Duodenal mucosa (tissue), 2 donors: Measurements from ENCODE around the gene FNIP1.
"Not testable (repeated sequence)": the region's sequence is repeated elsewhere in the genome, so short reads cannot be mapped to it uniquely, and the experiment has no call there.

Experiments used
- H3K27ac ChIP-seq: one replicate; pipeline ENCODE4 v1.7.0; 2013; ENCODE audit warnings: low read depth, low read length
- H3K27me3 ChIP-seq, 2 donors: one replicate each; pipeline ENCODE4 v1.7.0; 2013; ENCODE audit warnings: low read length in 2 of 2, control low read depth in 1 of 2; ENCODE audit not compliant: insufficient read depth in 2 of 2, control insufficient read depth in 1 of 2
- H3K36me3 ChIP-seq, 2 donors: one replicate each; pipeline ENCODE4 v1.7.0; 2013; ENCODE audit warnings: low read length in 2 of 2, control low read depth in 1 of 2; ENCODE audit not compliant: insufficient read depth in 2 of 2, control insufficient read depth in 1 of 2
- H3K4me1 ChIP-seq, 2 donors: one replicate each; pipeline ENCODE4 v1.7.0; 2013; ENCODE audit warnings: low read length in 2 of 2, control low read depth in 1 of 2; ENCODE audit not compliant: insufficient read depth in 2 of 2, control insufficient read depth in 1 of 2
- H3K4me3 ChIP-seq, 2 donors: one replicate each; pipeline ENCODE4 v1.7.0; 2013; ENCODE audit warnings: low read length in 2 of 2, low read depth in 1 of 2
- H3K9ac ChIP-seq, 2 donors: one replicate each; pipeline ENCODE4 v1.7.0; 2013; ENCODE audit warnings: low read length in 2 of 2, low read depth in 1 of 2
- H3K9me3 ChIP-seq, 2 donors: one replicate each; pipeline ENCODE4 v1.7.0; 2013; ENCODE audit warnings: low read length in 2 of 2, control low read depth in 1 of 2; ENCODE audit not compliant: control insufficient read depth in 1 of 2

The FNIP1 gene

GRCh38 chr5:131678273-131678672, 118.5 kb downstream of the FNIP1 start:
- not testable (repeated sequence) for H3K4me3 ChIP-seq, H3K27ac ChIP-seq, H3K27me3 ChIP-seq, H3K9ac ChIP-seq, H3K4me1 ChIP-seq, H3K9me3 ChIP-seq
- H3K36me3 ChIP-seq = peaks cover 22 to 41% of the 10 kb centered on the region in 2 donors

DNA sequence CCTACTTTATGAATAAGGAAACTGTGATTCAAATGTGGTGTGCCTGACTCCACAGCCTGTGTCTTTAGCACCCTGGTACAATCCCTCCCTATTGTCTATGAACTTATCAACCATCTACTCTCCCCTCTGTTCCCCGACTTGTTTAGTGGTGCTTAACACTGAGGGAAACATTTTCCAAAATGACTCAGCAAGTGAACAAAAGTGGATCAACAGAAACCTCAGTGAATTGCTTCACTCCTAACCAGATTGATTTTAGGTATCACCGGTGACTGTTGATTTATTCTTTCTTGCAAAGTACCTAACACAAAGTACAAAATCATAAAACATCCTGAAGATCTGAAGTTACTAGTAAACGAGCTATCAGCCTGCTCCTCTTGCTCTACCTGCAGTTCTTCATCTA, 119.7 kb downstream of the FNIP1 start:
- Histone ChIP-seq H3K27me3 (no peaks in the 10 kb centered on the region), H3K27ac (no peak overlapping the region), H3K4me3 (no peak overlapping the region), H3K36me3 (peaks cover 26 to 52% of the 10 kb centered on the region in 2 donors), H3K9me3 (no peaks in the 10 kb centered on the region), H3K4me1 (no peaks in the 10 kb centered on the region), H3K9ac (no peak overlapping the region)

DNA sequence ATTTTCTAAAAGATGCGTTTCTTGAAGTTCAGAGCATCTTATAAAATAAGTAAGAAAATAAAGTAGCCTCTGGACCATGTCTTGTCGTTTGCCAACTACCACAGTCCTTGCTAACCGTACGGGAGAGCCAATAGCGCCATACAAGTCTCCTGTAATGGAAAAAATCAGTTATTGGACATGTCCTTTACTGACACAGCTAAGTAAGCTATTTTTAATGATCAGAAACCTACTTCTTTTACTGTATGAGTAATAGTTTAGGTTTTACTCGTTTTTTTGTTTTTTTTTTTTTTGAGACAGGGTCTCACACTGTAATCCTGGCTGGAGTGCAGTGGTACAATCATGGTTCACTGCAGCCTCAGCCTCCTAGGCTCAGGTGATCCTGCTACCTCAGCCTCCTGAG, 124.0 kb downstream of the FNIP1 start:
- Histone ChIP-seq H3K36me3 (peaks cover 28 to 52% of the 10 kb centered on the region in 2 donors), H3K27ac (no peak overlapping the region), H3K9ac (no peak overlapping the region), H3K4me1 (peaks cover 0 to 3% of the 10 kb centered on the region in 2 donors), H3K9me3 (no peaks in the 10 kb centered on the region), H3K4me3 (no peak overlapping the region), H3K27me3 (no peaks in the 10 kb centered on the region)

DNA sequence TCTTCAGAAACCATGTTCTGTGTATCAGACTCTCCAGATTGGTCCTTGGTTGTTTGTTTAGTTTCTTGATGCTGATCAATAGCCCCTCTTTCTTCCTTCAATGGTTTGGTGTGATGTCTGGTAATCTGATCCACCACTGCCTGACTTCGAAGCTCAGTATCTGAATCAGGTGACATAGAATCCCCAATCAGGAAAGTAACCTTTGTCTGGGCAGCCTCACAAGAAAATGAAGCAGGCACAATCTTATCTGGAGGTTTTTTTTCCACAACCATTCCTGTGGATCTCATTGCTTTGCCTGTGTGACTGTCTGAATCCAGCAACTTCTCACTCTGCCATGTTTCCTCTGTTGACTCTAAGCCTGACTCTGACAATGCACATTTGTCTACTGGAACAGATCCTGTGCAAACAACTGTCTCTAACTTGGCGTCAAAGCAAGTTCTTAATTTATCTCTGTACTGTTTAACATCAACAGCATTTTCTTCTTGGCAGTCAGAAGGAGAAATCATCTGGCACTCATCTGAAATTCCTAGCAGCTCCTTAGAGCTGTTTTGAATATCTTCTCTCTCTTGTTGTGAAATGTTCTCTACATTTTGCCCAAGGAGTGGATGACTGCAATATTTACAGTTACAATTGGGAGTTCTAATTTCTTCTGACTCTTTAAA, 124.7 kb downstream of the FNIP1 start:
- peaks cover 0 to 3% of the 10 kb centered on the region in 2 donors for H3K4me1 ChIP-seq
- peak overlapping the region; percentile 27 for H3K27ac ChIP-seq
- H3K9ac ChIP-seq = no peak overlapping the region
- H3K9me3 ChIP-seq = no peaks in the 10 kb centered on the region
- no peak overlapping the region for H3K4me3 ChIP-seq
- H3K27me3 ChIP-seq = no peaks in the 10 kb centered on the region
- H3K36me3 ChIP-seq = peaks cover 21 to 45% of the 10 kb centered on the region in 2 donors

DNA sequence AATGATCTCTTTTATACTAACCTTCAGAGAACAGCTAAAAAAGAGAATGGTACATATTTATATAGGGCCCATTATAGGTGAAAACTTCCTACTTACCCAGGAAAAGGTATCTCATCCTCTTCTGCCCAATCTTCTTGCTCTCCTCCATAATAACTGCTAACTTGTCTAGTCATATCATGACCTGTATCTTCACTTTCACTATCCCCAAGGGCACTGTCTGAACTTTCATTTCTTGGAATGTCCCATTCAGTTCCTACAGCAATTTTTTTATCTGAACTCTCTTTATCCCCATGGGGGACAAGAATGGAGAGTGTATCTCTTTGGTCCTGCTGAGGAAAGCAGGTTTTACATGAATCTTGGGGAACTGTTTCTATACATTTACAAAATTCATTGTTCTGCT, 125.4 kb downstream of the FNIP1 start:
- Histone ChIP-seq H3K27me3 (no peaks in the 10 kb centered on the region), H3K9me3 (no peaks in the 10 kb centered on the region), H3K27ac (no peak overlapping the region), H3K36me3 (peaks cover 15 to 38% of the 10 kb centered on the region in 2 donors), H3K4me3 (no peak overlapping the region), H3K9ac (no peak overlapping the region), H3K4me1 (peaks cover 0 to 3% of the 10 kb centered on the region in 2 donors)

DNA sequence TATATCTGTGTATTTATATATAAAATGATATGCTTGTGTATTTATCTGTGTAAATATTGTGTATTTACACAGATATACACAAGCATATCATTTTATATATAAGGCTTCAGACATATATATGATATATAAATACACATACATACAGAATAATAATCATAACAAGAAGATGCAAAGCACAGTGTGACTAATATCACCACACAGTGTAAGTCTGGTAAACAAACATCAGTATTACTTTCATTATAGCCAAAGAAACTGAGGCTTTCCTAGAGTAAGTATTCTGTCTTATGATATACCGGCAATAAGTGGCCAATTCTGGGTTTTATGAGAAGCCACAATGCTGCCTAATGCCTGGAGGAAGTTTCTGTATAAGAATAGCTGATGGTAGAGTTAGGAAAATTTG, 131.9 kb downstream of the FNIP1 start:
- Histone ChIP-seq H3K9ac (no peak overlapping the region), H3K4me3 (no peak overlapping the region), H3K9me3 (peaks cover 0 to 16% of the 10 kb centered on the region in 2 donors), H3K4me1 (no peaks in the 10 kb centered on the region), H3K36me3 (peaks cover 7 to 27% of the 10 kb centered on the region in 2 donors), H3K27ac (no peak overlapping the region), H3K27me3 (no peaks in the 10 kb centered on the region)

DNA sequence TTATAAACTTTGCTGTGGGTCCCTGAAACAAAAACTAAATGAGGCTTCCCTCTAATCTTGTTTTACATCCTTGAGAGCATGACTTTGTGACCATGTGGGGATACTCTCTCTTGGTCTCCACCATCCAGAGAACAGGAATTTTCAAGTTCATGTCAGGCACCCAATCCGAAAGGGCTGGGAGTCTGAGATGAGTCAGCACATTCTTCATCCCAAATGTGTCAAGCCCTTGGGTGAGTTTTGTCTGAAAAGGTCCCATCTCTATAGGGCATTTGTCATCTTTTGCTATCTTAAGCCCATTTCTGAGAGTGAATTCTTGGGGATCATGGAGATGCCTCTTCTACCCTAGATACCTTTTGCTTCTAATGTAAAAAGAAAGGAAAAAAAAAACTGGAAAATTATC, 134.9 kb downstream of the FNIP1 start:
- no peak overlapping the region for H3K27ac ChIP-seq
- H3K27me3 ChIP-seq = no peaks in the 10 kb centered on the region
- H3K9ac ChIP-seq = no peak overlapping the region
- peaks cover 0 to 19% of the 10 kb centered on the region in 2 donors for H3K9me3 ChIP-seq
- peaks cover 14 to 35% of the 10 kb centered on the region in 2 donors for H3K36me3 ChIP-seq
- H3K4me1 ChIP-seq = no peaks in the 10 kb centered on the region
- no peak overlapping the region for H3K4me3 ChIP-seq

DNA sequence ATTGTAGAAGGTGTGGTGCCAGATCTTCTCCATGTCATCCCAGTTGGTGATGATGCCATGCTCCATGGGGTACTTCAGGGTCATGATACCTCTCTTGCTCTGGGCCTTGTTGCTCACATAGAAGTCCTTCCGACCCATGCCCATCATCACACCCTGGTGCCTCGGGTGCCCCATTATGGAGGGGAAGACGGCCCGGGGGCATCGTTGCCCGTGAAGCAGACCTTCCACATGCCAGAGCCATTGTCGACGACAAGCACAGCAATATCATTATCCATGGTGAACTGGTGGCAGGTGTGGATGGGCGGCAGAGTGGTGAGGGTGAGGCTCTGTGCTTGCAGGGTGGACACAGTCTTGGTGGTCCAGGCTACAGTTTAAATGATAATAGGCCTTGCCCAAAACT, 137.0 kb downstream of the FNIP1 start:
- Histone ChIP-seq H3K4me3 (no peak overlapping the region), H3K36me3 (peaks cover 14 to 35% of the 10 kb centered on the region in 2 donors), H3K9ac (no peak overlapping the region), H3K9me3 (peaks cover 0 to 19% of the 10 kb centered on the region in 2 donors), H3K27ac (no peak overlapping the region), H3K4me1 (peaks cover 0 to 3% of the 10 kb centered on the region in 2 donors), H3K27me3 (no peaks in the 10 kb centered on the region)

- H3K27ac ChIP-seq = no peak overlapping the region
- no peak overlapping the region for H3K4me3 ChIP-seq
- peaks cover 0 to 19% of the 10 kb centered on the region in 2 donors for H3K9me3 ChIP-seq
- peaks cover 14 to 35% of the 10 kb centered on the region in 2 donors for H3K36me3 ChIP-seq
- no peak overlapping the region for H3K9ac ChIP-seq
- peaks cover 0 to 3% of the 10 kb centered on the region in 2 donors for H3K4me1 ChIP-seq
- no peaks in the 10 kb centered on the region for H3K27me3 ChIP-seq
Observed at GRCh38 chr5:131659290-131659689, 137.5 kb downstream of the FNIP1 start.

DNA sequence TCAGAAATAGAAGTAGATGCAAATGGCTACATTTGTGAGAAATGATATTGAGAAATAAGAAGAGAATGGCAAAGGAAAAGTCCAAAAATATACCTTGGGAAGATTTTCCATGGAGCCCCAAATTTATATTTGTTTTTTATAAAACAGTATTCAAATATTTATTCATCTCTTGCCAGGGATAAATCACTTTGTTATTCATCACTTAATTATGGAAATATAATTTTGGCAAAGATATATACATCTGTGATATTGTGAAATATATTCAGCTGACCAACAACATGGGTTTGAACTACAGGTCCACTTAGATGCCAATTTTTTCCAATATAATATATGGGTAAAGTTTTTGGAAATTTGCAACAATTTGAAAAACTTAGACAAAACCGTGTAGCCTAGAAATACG, 142.0 kb downstream of the FNIP1 start:
- no peak overlapping the region for H3K27ac ChIP-seq
- peaks cover 0 to 3% of the 10 kb centered on the region in 2 donors for H3K4me1 ChIP-seq
- no peaks in the 10 kb centered on the region for H3K27me3 ChIP-seq
- no peak overlapping the region for H3K4me3 ChIP-seq
- H3K9ac ChIP-seq = no peak overlapping the region
- H3K36me3 ChIP-seq = peaks cover 14 to 33% of the 10 kb centered on the region in 2 donors
- peaks cover 0 to 2% of the 10 kb centered on the region in 2 donors for H3K9me3 ChIP-seq
